Measurements from ENCODE around the gene VAMP5. TPM values are rescaled to one million over a fixed set of nuclear protein-coding genes. Genes with fewer than 3 reads are reported as not detected.

The VAMP5 gene
- polyA plus RNA-seq, 12 donors, result 19.4 to 44.4 (median 38.0) TPM; not detected in 1

- no peak for DNase-seq
Measured at GRCh38 chr2:85619617-85620016, 35.4 kb downstream of the VAMP5 start.

- DNase-seq, result no peak
Measured at GRCh38 chr2:85621338-85621737, 37.1 kb downstream of the VAMP5 start.

- DNase-seq, result no peak
Measured at GRCh38 chr2:85623991-85624390, 39.8 kb downstream of the VAMP5 start.

- DNase-seq, result no peak
Measured at GRCh38 chr2:85628658-85629057, 44.4 kb downstream of the VAMP5 start.

- no peak for DNase-seq
Measured at GRCh38 chr2:85631316-85631715, 47.1 kb downstream of the VAMP5 start.

- DNase-seq, result no peak
Measured at GRCh38 chr2:85635011-85635410, 50.8 kb downstream of the VAMP5 start.

- no peak for DNase-seq
Measured at GRCh38 chr2:85635636-85636035, 51.4 kb downstream of the VAMP5 start.

GRCh38 chr2:85642725-85643124 lies 58.5 kb downstream of the VAMP5 start:
- DNase-seq, result no peak

Other genes starting within 250 kb of the VAMP5 start
- gene RETSAT, start 229.9 kb upstream of the VAMP5 start, polyA plus RNA-seq (ENCODE audit: insufficient read length in 12 of 12), result 10 to 100 TPM in 11 of 12 donors, not detected in 1; 11.9 to 21.6 (median 14.7) TPM
- 10 to 100 TPM in 11 of 12 donors, not detected in 1; 11.1 to 27.4 (median 14.9) TPM for gene ELMOD3, start 229.7 kb upstream of the VAMP5 start, polyA plus RNA-seq (ENCODE audit: insufficient read length in 12 of 12)
- 10 to 100 TPM in 10 of 12 donors, 1 to 10 TPM in 1, not detected in 1; 8.7 to 80.7 (median 22.0) TPM for gene CAPG, start 174.1 kb upstream of the VAMP5 start, polyA plus RNA-seq (ENCODE audit: insufficient read length in 12 of 12)
- 1 to 10 TPM in 2 of 12 donors, under 1 TPM in 8, not detected in 2; 0.21 to 1.5 (median 0.62) TPM for gene SH2D6, start 165.7 kb upstream of the VAMP5 start, polyA plus RNA-seq (ENCODE audit: insufficient read length in 12 of 12)
- gene MAT2A, start 45.3 kb upstream of the VAMP5 start, polyA plus RNA-seq (ENCODE audit: insufficient read length in 12 of 12), result 100 to 1,000 TPM in 11 of 12 donors, not detected in 1; 145 to 284 (median 207) TPM
- gene GGCX, start 22.9 kb upstream of the VAMP5 start, polyA plus RNA-seq (ENCODE audit: insufficient read length in 12 of 12), result 10 to 100 TPM in 11 of 12 donors, not detected in 1; 10.1 to 26.8 (median 23.1) TPM
- 10 to 100 TPM in 10 of 12 donors, 1 to 10 TPM in 1, not detected in 1; 9.6 to 34.0 (median 13.7) TPM for gene VAMP8, start 6.8 kb upstream of the VAMP5 start, polyA plus RNA-seq (ENCODE audit: insufficient read length in 12 of 12)
- 10 to 100 TPM in 11 of 12 donors, not detected in 1; 50.8 to 72.4 (median 61.3) TPM for gene RNF181, start 11.3 kb downstream of the VAMP5 start, polyA plus RNA-seq (ENCODE audit: insufficient read length in 12 of 12)
- 10 to 100 TPM in 2 of 12 donors, 1 to 10 TPM in 9, not detected in 1; 7.3 to 25.4 (median 8.8) TPM for gene TMEM150A, start 18.3 kb downstream of the VAMP5 start, polyA plus RNA-seq (ENCODE audit: insufficient read length in 12 of 12)
- 1,000 to 10,000 TPM in 1 of 12 donors, 10 to 100 TPM in 11; 41.0 to 2,776 (median 53.5) TPM for gene C2orf68, start 27.6 kb downstream of the VAMP5 start, polyA plus RNA-seq (ENCODE audit: insufficient read length in 12 of 12)
- 10 to 100 TPM in 11 of 12 donors, not detected in 1; 21.5 to 48.2 (median 42.2) TPM for gene USP39, start 31.8 kb downstream of the VAMP5 start, polyA plus RNA-seq (ENCODE audit: insufficient read length in 12 of 12)
- under 1 TPM in 7 of 12 donors, not detected in 5; 0.04 to 0.23 (median 0.08) TPM for gene SFTPB, start 83.8 kb downstream of the VAMP5 start, polyA plus RNA-seq (ENCODE audit: insufficient read length in 12 of 12)
- 1 to 10 TPM in 5 of 12 donors, under 1 TPM in 4, not detected in 3; 0.42 to 2.9 (median 1.1) TPM for gene GNLY, start 109.9 kb downstream of the VAMP5 start, polyA plus RNA-seq (ENCODE audit: insufficient read length in 12 of 12)
- 10 to 100 TPM in 11 of 12 donors, not detected in 1; 11.4 to 29.5 (median 14.7) TPM for gene ATOH8, start 169.6 kb downstream of the VAMP5 start, polyA plus RNA-seq (ENCODE audit: insufficient read length in 12 of 12)

All from muscle of arm (tissue), 12 donors.